ENCODE data around the gene CPNE7. TPM values are rescaled to one million over a fixed set of nuclear protein-coding genes. Genes with fewer than 3 reads are reported as not detected.

The CPNE7 gene
- total and polyA plus RNA-seq, 2 of the 13 experiments (the other 11 are each of a cell fraction or from before 2014, with no cell fraction given): 0.59 TPM; not detected in 1

DNA sequence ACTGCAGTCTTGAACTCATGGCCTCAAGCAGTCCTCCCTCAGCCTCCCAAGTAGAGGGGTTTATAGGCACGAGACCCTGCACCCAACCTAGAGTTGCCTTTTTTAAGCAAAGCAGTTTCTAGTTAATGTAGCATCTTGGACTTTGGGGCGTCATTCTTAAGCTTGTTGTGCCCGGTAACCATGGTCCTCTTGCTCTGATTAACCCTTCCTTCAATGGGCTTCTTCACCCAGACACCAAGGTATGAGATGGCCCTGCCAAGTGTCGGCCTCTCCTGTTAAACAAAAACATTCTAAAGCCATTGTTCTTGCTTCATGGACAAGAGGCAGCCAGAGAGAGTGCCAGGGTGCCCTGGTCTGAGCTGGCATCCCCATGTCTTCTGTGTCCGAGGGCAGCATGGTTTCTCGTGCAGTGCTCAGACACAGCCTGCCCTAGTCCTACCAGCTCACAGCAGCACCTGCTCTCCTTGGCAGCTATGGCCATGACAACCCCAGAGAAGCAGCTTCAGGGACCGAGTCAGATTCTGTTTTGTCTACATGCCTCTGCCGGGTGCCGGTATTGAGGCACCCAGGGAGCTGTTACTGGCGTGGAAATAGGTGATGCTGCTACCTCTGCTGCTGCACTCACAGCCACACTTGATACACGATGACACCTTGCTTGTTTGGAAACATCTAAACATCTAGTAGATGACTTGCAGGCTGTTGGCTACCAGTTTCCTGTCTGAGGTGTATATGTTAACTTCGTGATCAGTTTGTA, 11.7 kb upstream of the CPNE7 start (continued):
- TF ChIP-seq, protein P1, sequence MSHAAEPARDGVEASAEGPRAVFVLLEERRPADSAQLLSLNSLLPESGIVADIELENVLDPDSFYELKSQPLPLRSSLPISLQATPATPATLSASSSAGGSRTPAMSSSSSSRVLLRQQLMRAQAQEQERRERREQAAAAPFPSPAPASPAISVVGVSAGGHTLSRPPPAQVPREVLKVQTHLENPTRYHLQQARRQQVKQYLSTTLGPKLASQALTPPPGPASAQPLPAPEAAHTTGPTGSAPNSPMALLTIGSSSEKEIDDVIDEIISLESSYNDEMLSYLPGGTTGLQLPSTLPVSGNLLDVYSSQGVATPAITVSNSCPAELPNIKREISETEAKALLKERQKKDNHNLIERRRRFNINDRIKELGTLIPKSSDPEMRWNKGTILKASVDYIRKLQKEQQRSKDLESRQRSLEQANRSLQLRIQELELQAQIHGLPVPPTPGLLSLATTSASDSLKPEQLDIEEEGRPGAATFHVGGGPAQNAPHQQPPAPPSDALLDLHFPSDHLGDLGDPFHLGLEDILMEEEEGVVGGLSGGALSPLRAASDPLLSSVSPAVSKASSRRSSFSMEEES (CRISPR knock-in tag; IDR thresholded peaks at IDR 0.05): no peak
- TF ChIP-seq, protein P2, sequence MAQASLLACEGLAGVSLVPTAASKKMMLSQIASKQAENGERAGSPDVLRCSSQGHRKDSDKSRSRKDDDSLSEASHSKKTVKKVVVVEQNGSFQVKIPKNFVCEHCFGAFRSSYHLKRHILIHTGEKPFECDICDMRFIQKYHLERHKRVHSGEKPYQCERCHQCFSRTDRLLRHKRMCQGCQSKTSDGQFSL (CRISPR knock-in tag; IDR thresholded peaks at IDR 0.05): no peak
- TF ChIP-seq, protein P3, sequence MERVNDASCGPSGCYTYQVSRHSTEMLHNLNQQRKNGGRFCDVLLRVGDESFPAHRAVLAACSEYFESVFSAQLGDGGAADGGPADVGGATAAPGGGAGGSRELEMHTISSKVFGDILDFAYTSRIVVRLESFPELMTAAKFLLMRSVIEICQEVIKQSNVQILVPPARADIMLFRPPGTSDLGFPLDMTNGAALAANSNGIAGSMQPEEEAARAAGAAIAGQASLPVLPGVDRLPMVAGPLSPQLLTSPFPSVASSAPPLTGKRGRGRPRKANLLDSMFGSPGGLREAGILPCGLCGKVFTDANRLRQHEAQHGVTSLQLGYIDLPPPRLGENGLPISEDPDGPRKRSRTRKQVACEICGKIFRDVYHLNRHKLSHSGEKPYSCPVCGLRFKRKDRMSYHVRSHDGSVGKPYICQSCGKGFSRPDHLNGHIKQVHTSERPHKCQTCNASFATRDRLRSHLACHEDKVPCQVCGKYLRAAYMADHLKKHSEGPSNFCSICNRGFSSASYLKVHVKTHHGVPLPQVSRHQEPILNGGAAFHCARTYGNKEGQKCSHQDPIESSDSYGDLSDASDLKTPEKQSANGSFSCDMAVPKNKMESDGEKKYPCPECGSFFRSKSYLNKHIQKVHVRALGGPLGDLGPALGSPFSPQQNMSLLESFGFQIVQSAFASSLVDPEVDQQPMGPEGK (CRISPR knock-in tag; IDR thresholded peaks at IDR 0.05): no peak
- TF ChIP-seq, protein P4, sequence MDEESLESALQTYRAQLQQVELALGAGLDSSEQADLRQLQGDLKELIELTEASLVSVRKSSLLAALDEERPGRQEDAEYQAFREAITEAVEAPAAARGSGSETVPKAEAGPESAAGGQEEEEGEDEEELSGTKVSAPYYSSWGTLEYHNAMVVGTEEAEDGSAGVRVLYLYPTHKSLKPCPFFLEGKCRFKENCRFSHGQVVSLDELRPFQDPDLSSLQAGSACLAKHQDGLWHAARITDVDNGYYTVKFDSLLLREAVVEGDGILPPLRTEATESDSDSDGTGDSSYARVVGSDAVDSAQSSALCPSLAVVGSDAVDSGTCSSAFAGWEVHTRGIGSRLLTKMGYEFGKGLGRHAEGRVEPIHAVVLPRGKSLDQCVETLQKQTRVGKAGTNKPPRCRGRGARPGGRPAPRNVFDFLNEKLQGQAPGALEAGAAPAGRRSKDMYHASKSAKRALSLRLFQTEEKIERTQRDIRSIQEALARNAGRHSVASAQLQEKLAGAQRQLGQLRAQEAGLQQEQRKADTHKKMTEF (CRISPR knock-in tag; IDR thresholded peaks at IDR 0.05): no peak
- no peak for TF ChIP-seq NPAS2 (CRISPR knock-in tag; IDR thresholded peaks at IDR 0.05; ENCODE audit: borderline replicate concordance)
- TF ChIP-seq TBX2 (CRISPR knock-in tag; IDR thresholded peaks at IDR 0.05; ENCODE audit: borderline replicate concordance): no peak
- TF ChIP-seq ZFP37 (CRISPR knock-in tag; IDR thresholded peaks at IDR 0.05; ENCODE audit: borderline replicate concordance): no peak
- TF ChIP-seq HDAC6 (IDR thresholded peaks at IDR 0.05; ENCODE audit: low read depth, low read length): no peak
- TF ChIP-seq ZNF383 (CRISPR knock-in tag; IDR thresholded peaks at IDR 0.05; ENCODE audit: borderline replicate concordance): no peak
- TF ChIP-seq HNF4A (CRISPR knock-in tag; IDR thresholded peaks at IDR 0.05): no peak
- TF ChIP-seq ZNF772 (CRISPR knock-in tag; IDR thresholded peaks at IDR 0.05): no peak
- TF ChIP-seq ZNF749 (CRISPR knock-in tag; IDR thresholded peaks at IDR 0.05; ENCODE audit: borderline replicate concordance): no peak
- TF ChIP-seq U2AF1 (optimal IDR thresholded peaks at IDR 0.05; ENCODE audit: low read depth, low read length): no peak
- TF ChIP-seq ZNF788 (CRISPR knock-in tag; IDR thresholded peaks at IDR 0.05; ENCODE audit: borderline replicate concordance): no peak
- TF ChIP-seq, protein P5, sequence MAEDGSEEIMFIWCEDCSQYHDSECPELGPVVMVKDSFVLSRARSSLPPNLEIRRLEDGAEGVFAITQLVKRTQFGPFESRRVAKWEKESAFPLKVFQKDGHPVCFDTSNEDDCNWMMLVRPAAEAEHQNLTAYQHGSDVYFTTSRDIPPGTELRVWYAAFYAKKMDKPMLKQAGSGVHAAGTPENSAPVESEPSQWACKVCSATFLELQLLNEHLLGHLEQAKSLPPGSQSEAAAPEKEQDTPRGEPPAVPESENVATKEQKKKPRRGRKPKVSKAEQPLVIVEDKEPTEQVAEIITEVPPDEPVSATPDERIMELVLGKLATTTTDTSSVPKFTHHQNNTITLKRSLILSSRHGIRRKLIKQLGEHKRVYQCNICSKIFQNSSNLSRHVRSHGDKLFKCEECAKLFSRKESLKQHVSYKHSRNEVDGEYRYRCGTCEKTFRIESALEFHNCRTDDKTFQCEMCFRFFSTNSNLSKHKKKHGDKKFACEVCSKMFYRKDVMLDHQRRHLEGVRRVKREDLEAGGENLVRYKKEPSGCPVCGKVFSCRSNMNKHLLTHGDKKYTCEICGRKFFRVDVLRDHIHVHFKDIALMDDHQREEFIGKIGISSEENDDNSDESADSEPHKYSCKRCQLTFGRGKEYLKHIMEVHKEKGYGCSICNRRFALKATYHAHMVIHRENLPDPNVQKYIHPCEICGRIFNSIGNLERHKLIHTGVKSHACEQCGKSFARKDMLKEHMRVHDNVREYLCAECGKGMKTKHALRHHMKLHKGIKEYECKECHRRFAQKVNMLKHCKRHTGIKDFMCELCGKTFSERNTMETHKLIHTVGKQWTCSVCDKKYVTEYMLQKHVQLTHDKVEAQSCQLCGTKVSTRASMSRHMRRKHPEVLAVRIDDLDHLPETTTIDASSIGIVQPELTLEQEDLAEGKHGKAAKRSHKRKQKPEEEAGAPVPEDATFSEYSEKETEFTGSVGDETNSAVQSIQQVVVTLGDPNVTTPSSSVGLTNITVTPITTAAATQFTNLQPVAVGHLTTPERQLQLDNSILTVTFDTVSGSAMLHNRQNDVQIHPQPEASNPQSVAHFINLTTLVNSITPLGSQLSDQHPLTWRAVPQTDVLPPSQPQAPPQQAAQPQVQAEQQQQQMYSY (CRISPR knock-in tag; IDR thresholded peaks at IDR 0.05): no peak
- no peak for TF ChIP-seq SAFB2 (CRISPR knock-in tag; IDR thresholded peaks at IDR 0.05; ENCODE audit: borderline replicate concordance, low read depth)
- no peak for TF ChIP-seq MAF1 (CRISPR knock-in tag; IDR thresholded peaks at IDR 0.05; ENCODE audit: borderline replicate concordance)
- TF ChIP-seq, protein P6, sequence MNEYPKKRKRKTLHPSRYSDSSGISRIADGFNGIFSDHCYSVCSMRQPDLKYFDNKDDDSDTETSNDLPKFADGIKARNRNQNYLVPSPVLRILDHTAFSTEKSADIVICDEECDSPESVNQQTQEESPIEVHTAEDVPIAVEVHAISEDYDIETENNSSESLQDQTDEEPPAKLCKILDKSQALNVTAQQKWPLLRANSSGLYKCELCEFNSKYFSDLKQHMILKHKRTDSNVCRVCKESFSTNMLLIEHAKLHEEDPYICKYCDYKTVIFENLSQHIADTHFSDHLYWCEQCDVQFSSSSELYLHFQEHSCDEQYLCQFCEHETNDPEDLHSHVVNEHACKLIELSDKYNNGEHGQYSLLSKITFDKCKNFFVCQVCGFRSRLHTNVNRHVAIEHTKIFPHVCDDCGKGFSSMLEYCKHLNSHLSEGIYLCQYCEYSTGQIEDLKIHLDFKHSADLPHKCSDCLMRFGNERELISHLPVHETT (CRISPR knock-in tag; conservative IDR thresholded peaks at IDR 0.05): no peak; the same call in 1 of the 2 replicates

Measured in HepG2 (cell line).